Body of pancreas (tissue), 4 donors: Measurements from ENCODE around the gene RBM10.

ENCODE experiments used
- CTCF ChIP-seq, 7 experiments: fragments of 450-650 bp in 4 of 7; fragments of 200-600 bp in 3 of 7; sonication (generic) in 3 of 7; IDR thresholded peaks; one replicate each; pipeline ENCODE4 v1.5.1; 2016 to 2019; ENCODE audit warnings: antibody characterized with exemption in 7 of 7
- POLR2A ChIP-seq, 3 donors: fragments of 450-650 bp; IDR thresholded peaks; one replicate each; pipeline ENCODE4 v1.6.1; 2016; ENCODE audit warnings: antibody characterized with exemption in 3 of 3, mild to moderate bottlenecking in 2 of 3

- TF ChIP-seq POLR2A (IDR thresholded peaks at IDR 0.05) (no peak), CTCF (IDR thresholded peaks at IDR 0.05) (no peak)
Measured at GRCh38 chrX:47146936-47147859, 2.2 kb downstream of the RBM10 start.
